ENCODE results near the gene SCN3A. TPM values are rescaled to one million over a fixed set of nuclear protein-coding genes. Genes with fewer than 3 reads are reported as not detected.

The SCN3A gene
- total RNA-seq, 2 experiments from 2014 or later: 0.07 TPM; not detected in 1

GRCh38 chr2:165144315-165144714, 59.5 kb downstream of the SCN3A start:
- TF ChIP-seq CTCF (IDR thresholded peaks at IDR 0.05): no peak
- H3K9me3 Mint-ChIP-seq: no peaks in the 10 kb centered on the region
- POLR2A ChIA-PET: no interaction called here
- H3K36me3 Mint-ChIP-seq (ENCODE audit: low read depth): no peaks in the 10 kb centered on the region
- no peak for ATAC-seq
- H3K4me3 Mint-ChIP-seq: no peak overlapping the region
- no peaks in the 10 kb centered on the region for H3K27me3 Mint-ChIP-seq
- CTCF ChIA-PET: no interaction called here
- no peak overlapping the region for H3K27ac Mint-ChIP-seq
- no peaks in the 10 kb centered on the region for H3K4me1 Mint-ChIP-seq (ENCODE audit: low read depth)
- intact Hi-C loops (cut with micrococcal nuclease): no loop called here
- no peak for DNase-seq

GRCh38 chr2:165141601-165142354, 62.1 kb downstream of the SCN3A start:
- ChIA-PET POLR2A (no interaction called here), CTCF (interaction anchor here (1.0 to 1.1 kb wide), 3 partner anchors 13 to 130 kb away, joined by 3 read pairs; no protein-coding TSS in a partner anchor)
- no peak for TF ChIP-seq CTCF (IDR thresholded peaks at IDR 0.05)
- no peak overlapping the region for H3K27ac Mint-ChIP-seq
- no peaks in the 10 kb centered on the region for H3K9me3 Mint-ChIP-seq
- DNase-seq (no peak), ATAC-seq (no peak)
- intact Hi-C loops (cut with micrococcal nuclease): no loop called here
- no peaks in the 10 kb centered on the region for H3K36me3 Mint-ChIP-seq (ENCODE audit: low read depth)
- H3K27me3 Mint-ChIP-seq: no peaks in the 10 kb centered on the region
- no peaks in the 10 kb centered on the region for H3K4me1 Mint-ChIP-seq (ENCODE audit: low read depth)
- H3K4me3 Mint-ChIP-seq: no peak overlapping the region

GRCh38 chr2:165126244-165126643, 77.6 kb downstream of the SCN3A start:
- H3K36me3 Mint-ChIP-seq (ENCODE audit: low read depth): no peaks in the 10 kb centered on the region
- no peak overlapping the region for H3K4me3 Mint-ChIP-seq
- no peaks in the 10 kb centered on the region for H3K4me1 Mint-ChIP-seq (ENCODE audit: low read depth)
- intact Hi-C loops (cut with micrococcal nuclease): no loop called here
- H3K27ac Mint-ChIP-seq: no peak overlapping the region
- ChIA-PET CTCF (no interaction called here), POLR2A (no interaction called here)
- DNase-seq (no peak), ATAC-seq (no peak)
- H3K27me3 Mint-ChIP-seq: no peaks in the 10 kb centered on the region
- TF ChIP-seq CTCF (IDR thresholded peaks at IDR 0.05): no peak
- H3K9me3 Mint-ChIP-seq: no peaks in the 10 kb centered on the region

- Mint-ChIP-seq H3K9me3 (no peaks in the 10 kb centered on the region), H3K4me3 (no peak overlapping the region), H3K27me3 (no peaks in the 10 kb centered on the region), H3K36me3 (ENCODE audit: low read depth) (no peaks in the 10 kb centered on the region), H3K27ac (no peak overlapping the region), H3K4me1 (ENCODE audit: low read depth) (no peaks in the 10 kb centered on the region)
- intact Hi-C loops (cut with micrococcal nuclease): no loop called here
- ChIA-PET POLR2A (no interaction called here), CTCF (interaction anchor here (1.3 kb wide), 1 partner anchor 81 kb away, joined by 3 read pairs; the partner anchor contains the start of gene SCN3A)
- no peak for TF ChIP-seq CTCF (IDR thresholded peaks at IDR 0.05)
- no peak for ATAC-seq
- no peak for DNase-seq
Observed at GRCh38 chr2:165122521-165122920, 81.3 kb downstream of the SCN3A start.

GRCh38 chr2:165120740-165121467, 82.9 kb downstream of the SCN3A start:
- CTCF ChIA-PET: interaction anchor here (0.6 kb wide), 1 partner anchor 389 kb away, joined by 3 read pairs; no protein-coding TSS in a partner anchor
- Mint-ChIP-seq H3K27ac (no peak overlapping the region), H3K27me3 (no peaks in the 10 kb centered on the region), H3K4me1 (ENCODE audit: low read depth) (no peaks in the 10 kb centered on the region), H3K9me3 (no peaks in the 10 kb centered on the region), H3K4me3 (no peak overlapping the region), H3K36me3 (ENCODE audit: low read depth) (no peaks in the 10 kb centered on the region)
- POLR2A ChIA-PET: no interaction called here
- intact Hi-C loops (cut with micrococcal nuclease): no loop called here
- DNase-seq (no peak), ATAC-seq (no peak)
- no peak for TF ChIP-seq CTCF (IDR thresholded peaks at IDR 0.05)
